Pancreas (tissue), 10 donors: ENCODE measurements around the gene RCSD1. TPM values are rescaled to one million over a fixed set of nuclear protein-coding genes. Genes with fewer than 3 reads are reported as not detected.

Source experiments
- ATAC-seq, 4 donors: fragments of 200-7000 bp; cut with Tn5 transposase; one replicate each; pipeline versions ENCODE4 v1.8.0 to v1.9.1; 2020; ENCODE audit warnings: mild to moderate bottlenecking in 4 of 4, moderate library complexity in 4 of 4
- DNase-seq, 6 donors: peaks; one replicate each; pipeline ENCODE4 v3.0.0-alpha.2; 2020
- FAIRE-seq: peaks from 2 replicates; lab custom pipeline; 2012; peaks lifted over from hg19 to GRCh38; lab: Jason Lieb, UNC
- H3K27ac ChIP-seq, 4 donors: fragments of 200-600 bp; sonication (generic); 1 replicate in 3 of 4; 2 replicates in 1 of 4; pipeline versions ENCODE4 v1.5.0 to v1.8.0; 2020
- H3K27me3 ChIP-seq, 4 donors: fragments of 200-600 bp; one replicate each; pipeline ENCODE4 v1.8.0; 2021
- H3K36me3 ChIP-seq, 3 donors: fragments of 200-600 bp; sonication (generic) in 1 of 3; one replicate each; pipeline versions ENCODE4 v1.5.0 to v1.8.0; 2020 to 2021
- H3K4me1 ChIP-seq, 3 donors: fragments of 200-600 bp; one replicate each; pipeline ENCODE4 v1.8.0; 2021
- H3K4me3 ChIP-seq, 4 donors: fragments of 200-600 bp; sonication (generic) in 2 of 4; one replicate each; pipeline versions ENCODE4 v1.5.0 to v1.8.0; 2020 to 2021
- H3K9me3 ChIP-seq, 4 donors: fragments of 200-600 bp; one replicate each; pipeline ENCODE4 v1.8.0; 2021
- WGBS, 2 donors: extraction: QIAGEN DNeasy Blood & Tissue Kit; methylation state at CpG; one replicate each; pipeline ENCODE4 v1.1.7; 2013; 5-methylcytosine and 5-hydroxymethylcytosine counted together
- intact Hi-C, 3 donors: fragments of 100-400 bp; cut with DNase I; formaldehyde crosslinking; loops; one replicate each; pipeline versions ENCODE4 v1.11.1 to v1.14.2; 2022
- polyA plus RNA-seq, 2 donors: library from polyadenylated mRNA; stranded (reverse); fragments of 200-250 nt; gene quantifications; one replicate each; pipeline ENCODE4 v1.2.3, GENCODE V29; 2013
- total RNA-seq, 6 donors: library from RNA; stranded (reverse); fragmentation: NEBNext Ultra II Directional in 4 of 6; extraction: Animal tissue kit (Norgen Biotek cat#: 25700) in 4 of 6; gene quantifications; one replicate each; pipeline versions ENCODE4 v1.2.1 to v1.2.4, GENCODE V29; 2021 to 2023
- TF ChIP-seq, protein P1 (sequence below), 4 donors: fragments of 200-600 bp; sonication (generic) in 3 of 4; IDR thresholded peaks; one replicate each; pipeline versions ENCODE4 v1.5.0 to v1.8.0; 2021; ENCODE audit warnings: antibody characterized with exemption in 4 of 4
- donor health status: healthy with polysubstance abuse.
- donor health status: DM: no; HTN: no; CAD: no; lungs with moderate emphysema.
- donor health status: DM: no; HTN: no; CAD: no.
- donor health status: control.
- donor health status: control.
- donor health status: Bipolar disorder and iron deficiency.
- donor health status: DM: yes; HTN: yes; CAD: no.
- donor health status: DM: no; HTN: no; CAD: no.
- donor health status: DM: no; HTN: no; CAD: no.
- donor health status: DM: yes; HTN: yes; CAD: no.

Gene RCSD1
- total and polyA plus RNA-seq, 8 donors: 0.59 to 6.7 (median 1.6) TPM

DNA sequence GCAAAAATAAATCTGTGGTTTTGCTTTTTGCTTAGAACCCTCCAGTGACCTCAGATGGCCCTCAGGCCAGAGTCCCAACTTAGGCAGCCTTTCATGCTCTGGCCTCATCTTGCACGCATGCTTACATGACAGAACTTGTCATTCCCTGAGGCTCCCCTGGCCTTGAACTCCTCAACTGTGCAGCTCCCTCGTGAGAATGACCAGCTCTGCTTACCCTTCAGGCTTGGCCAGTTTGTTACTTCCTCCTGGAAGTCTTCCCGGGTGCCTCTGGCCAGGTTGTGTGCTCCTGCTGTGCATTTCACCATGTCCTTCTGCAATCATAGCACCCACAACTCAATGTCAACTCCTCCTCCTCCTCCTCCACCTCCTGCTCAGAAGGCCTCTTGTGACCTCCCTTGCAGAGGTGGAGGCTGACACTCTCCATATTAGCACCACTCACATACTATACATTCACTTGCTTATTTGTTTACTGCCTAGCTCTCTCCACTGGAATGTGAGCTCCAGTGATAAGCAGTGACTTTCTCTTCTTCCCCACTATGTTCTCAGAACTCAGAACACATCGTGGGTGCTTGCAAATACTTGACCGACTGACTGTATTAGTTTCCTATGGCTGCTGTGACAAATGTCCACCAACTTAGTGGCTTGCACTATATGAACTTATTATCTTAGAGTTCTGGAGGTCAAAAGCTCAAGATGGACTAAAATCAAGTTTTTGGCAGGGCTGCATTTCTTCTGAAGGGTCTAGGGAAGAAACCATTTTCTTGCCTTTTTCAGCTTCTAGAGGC lies 41.9 kb downstream of the RCSD1 start:
- ATAC-seq (no peak), DNase-seq (no peak), FAIRE-seq (no peak)
- 50 to 62% methylated on average over 5 of the region's 5 CpGs for WGBS, 2 donors
- intact Hi-C loops: no loop called here
- no peaks in the 10 kb centered on the region for H3K27me3 ChIP-seq
- H3K4me1 ChIP-seq: no peaks in the 10 kb centered on the region
- H3K9me3 ChIP-seq: no peaks in the 10 kb centered on the region
- no peak overlapping the region for H3K4me3 ChIP-seq
- no peak overlapping the region for H3K27ac ChIP-seq
- TF ChIP-seq, protein P1, sequence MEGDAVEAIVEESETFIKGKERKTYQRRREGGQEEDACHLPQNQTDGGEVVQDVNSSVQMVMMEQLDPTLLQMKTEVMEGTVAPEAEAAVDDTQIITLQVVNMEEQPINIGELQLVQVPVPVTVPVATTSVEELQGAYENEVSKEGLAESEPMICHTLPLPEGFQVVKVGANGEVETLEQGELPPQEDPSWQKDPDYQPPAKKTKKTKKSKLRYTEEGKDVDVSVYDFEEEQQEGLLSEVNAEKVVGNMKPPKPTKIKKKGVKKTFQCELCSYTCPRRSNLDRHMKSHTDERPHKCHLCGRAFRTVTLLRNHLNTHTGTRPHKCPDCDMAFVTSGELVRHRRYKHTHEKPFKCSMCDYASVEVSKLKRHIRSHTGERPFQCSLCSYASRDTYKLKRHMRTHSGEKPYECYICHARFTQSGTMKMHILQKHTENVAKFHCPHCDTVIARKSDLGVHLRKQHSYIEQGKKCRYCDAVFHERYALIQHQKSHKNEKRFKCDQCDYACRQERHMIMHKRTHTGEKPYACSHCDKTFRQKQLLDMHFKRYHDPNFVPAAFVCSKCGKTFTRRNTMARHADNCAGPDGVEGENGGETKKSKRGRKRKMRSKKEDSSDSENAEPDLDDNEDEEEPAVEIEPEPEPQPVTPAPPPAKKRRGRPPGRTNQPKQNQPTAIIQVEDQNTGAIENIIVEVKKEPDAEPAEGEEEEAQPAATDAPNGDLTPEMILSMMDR (IDR thresholded peaks at IDR 0.05): no peak
- H3K36me3 ChIP-seq: no peaks in the 10 kb centered on the region

DNA sequence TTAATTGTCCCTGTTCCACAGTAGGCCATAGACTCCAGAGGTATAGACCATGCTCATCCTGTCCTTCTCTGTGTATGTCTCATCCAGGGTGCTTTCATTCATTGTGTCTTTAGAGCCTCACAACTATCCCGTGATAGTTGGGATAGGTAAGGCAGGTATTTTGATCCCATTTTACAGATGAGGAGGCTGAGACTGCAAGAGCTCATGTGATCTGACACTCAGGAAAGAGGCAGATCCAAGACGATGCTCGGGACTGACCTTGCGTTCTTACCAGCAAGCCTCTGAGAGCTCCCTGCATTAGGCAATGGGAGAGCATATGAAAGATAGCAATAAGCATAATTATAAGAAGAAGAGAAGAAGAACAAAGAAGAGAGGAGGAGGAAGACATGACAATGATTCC lies 42.8 kb downstream of the RCSD1 start:
- Histone ChIP-seq H3K4me1 (no peaks in the 10 kb centered on the region), H3K27ac (no peak overlapping the region), H3K4me3 (no peak overlapping the region), H3K9me3 (no peaks in the 10 kb centered on the region), H3K36me3 (no peaks in the 10 kb centered on the region), H3K27me3 (no peaks in the 10 kb centered on the region)
- intact Hi-C loops: no loop called here
- no peak for DNase-seq
- TF ChIP-seq, protein P1 (IDR thresholded peaks at IDR 0.05): no peak
- ATAC-seq: no peak
- WGBS, 2 donors: 68 to 72% methylated on average over 4 of the region's 4 CpGs
- FAIRE-seq: no peak

DNA sequence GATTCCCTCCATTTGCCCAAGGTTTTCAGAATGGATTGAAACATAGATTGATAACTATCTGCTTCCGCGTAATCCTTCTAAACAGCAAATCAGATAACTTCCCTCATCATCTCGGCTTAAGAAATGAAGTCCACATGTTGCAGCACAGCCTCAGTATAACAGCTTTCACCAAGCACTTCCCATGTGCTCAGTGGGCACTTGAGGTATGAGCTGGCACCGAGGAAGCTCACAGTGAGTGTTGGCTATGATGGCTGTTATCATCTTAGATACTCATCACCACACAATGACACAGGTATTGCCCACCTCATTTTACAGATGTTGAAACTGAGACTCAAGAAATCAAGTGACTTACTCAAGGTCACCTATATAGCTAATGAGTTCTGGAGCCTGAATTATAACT lies 43.2 kb downstream of the RCSD1 start:
- DNase-seq: no peak
- FAIRE-seq: no peak
- no peaks in the 10 kb centered on the region for H3K9me3 ChIP-seq
- H3K4me3 ChIP-seq: no peak overlapping the region
- ATAC-seq: no peak
- H3K36me3 ChIP-seq: no peaks in the 10 kb centered on the region
- no peaks in the 10 kb centered on the region for H3K27me3 ChIP-seq
- no peak overlapping the region for H3K27ac ChIP-seq
- H3K4me1 ChIP-seq: no peaks in the 10 kb centered on the region
- TF ChIP-seq, protein P1 (IDR thresholded peaks at IDR 0.05): no peak
- intact Hi-C loops: no loop called here
- 86 to 87% methylated on average over 4 of the region's 4 CpGs for WGBS, 2 donors

DNA sequence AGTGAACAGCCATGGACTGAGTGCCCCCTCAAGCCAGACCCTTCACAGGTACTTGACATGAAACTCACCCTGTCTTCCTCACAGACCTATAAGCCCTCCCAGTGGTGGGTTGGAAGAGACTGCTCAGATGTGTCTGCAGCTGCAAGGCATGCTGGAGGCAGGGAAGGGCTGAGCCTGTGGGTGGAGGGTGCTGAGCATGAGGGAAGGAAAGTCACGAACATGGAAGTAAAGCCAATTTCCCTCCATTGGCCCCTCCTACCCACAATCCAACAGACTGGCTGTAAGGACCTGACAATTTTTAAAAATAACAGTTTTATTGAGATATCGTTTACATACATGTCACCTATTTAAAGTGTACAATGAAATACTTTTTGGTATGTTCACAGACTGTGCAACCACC lies 44.1 kb downstream of the RCSD1 start:
- FAIRE-seq (no peak), DNase-seq (no peak), ATAC-seq (no peak)
- Histone ChIP-seq H3K4me1 (no peaks in the 10 kb centered on the region), H3K9me3 (no peaks in the 10 kb centered on the region), H3K4me3 (no peak overlapping the region), H3K27ac (no peak overlapping the region), H3K27me3 (no peaks in the 10 kb centered on the region), H3K36me3 (no peaks in the 10 kb centered on the region)
- WGBS, 2 donors: 62 to 69% methylated on average over 2 of the region's 2 CpGs
- TF ChIP-seq, protein P1 (IDR thresholded peaks at IDR 0.05): no peak
- intact Hi-C loops: no loop called here

DNA sequence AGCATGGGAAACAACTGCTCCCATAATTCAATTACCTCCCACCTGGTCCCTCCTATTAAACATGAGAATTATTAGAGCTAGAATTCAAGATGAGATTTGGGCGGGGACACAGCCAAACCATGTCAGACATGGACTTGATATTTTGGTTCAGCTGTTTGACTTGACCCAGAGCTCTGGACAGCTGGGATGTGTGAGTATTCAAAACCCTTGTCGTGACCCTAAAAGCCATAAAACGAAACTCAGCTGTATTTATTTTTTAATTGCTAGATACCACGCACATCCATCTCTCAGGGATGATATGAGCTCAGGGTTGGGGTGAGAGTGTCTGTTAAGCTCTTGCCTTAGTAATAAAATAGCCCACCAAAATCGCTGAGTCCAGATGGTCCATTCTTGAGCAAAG lies 45.4 kb downstream of the RCSD1 start:
- Histone ChIP-seq H3K4me1 (no peaks in the 10 kb centered on the region), H3K4me3 (no peak overlapping the region), H3K9me3 (no peaks in the 10 kb centered on the region), H3K36me3 (no peaks in the 10 kb centered on the region), H3K27ac (no peak overlapping the region), H3K27me3 (no peaks in the 10 kb centered on the region)
- TF ChIP-seq, protein P1 (IDR thresholded peaks at IDR 0.05): no peak
- DNase-seq (no peak), FAIRE-seq (no peak), ATAC-seq (no peak)
- 78 to 79% methylated on average over 5 of the region's 5 CpGs for WGBS, 2 donors
- intact Hi-C loops: no loop called here
